Left forelimb (tissue), 1 donor: ENCODE data around the gene GOLT1B.

Experiments used
- DNase-seq: peaks from one replicate; pipeline ENCODE4 v3.0.0-alpha.2; 2018; ENCODE audit warnings: low spot score

The GOLT1B gene

DNA sequence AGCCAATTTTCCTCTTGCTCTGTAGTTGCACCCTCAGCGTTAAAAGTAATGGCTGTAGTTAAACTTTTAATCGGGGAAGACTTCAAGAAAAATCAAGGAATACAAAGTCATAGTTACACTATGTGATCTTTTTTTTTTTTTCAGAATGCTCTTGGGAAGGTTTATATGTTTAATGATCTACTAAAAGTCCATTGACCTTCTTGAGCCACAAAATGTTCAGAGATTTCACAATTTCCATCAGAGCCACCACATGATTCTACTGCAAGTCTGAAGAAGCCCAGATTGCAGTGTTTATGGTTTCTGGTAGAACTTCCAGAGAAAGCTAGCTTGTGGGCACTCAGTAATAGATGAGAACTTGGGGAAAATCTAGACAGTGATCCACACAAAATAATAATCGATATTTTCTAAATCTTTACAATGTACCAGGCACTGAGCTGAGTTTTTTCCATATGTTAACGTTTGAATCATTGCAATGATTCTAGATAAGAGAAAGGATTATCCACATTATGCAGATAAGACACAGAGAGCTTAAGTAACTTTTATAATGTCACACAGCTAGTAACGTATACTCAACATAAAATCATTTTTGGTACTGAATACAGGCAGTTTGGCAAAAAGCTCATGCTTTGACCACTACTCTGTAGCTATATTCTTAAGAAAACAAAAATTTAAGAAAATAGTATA, 64.8 kb downstream of the GOLT1B start:
- DNase-seq: no peak

DNA sequence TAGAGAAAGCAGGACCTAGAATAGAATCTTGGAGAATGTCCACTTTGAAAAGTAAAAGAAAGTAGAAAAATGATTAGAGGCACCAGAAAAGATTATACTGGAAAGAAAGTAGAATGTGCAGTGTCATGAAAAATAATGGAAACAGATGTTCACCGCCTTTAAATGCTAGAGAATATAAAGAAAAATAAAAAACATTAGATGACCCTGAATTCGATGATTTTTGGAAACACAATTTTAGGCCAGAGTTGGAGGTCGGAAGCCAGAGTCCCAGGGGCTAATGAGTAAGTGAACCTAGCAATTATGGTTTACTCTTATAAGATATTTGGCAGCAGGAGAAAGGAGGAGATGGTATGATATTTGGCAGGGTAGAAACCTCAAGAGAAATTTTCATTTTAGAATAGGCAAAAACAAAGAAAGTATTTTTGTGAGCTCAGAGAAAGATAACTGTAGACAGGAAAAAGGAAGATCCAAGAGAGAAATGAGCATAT, 65.4 kb downstream of the GOLT1B start:
- DNase-seq: no peak
